Esophagus (tissue), 2 donors: Measurements from ENCODE around the gene GP1BB. TPM values are rescaled to one million over a fixed set of nuclear protein-coding genes. Genes with fewer than 3 reads are reported as not detected.

Experiments
- H3K27ac ChIP-seq, 2 donors: one replicate each; pipeline ENCODE4 v1.5.1; 2013; ENCODE audit warnings: low read depth in 2 of 2, mild to moderate bottlenecking in 2 of 2, inconsistent platforms in 1 of 2, low read length in 1 of 2, moderate library complexity in 1 of 2
- H3K27me3 ChIP-seq, 2 donors: one replicate each; pipeline ENCODE4 v1.6.1; 2013; ENCODE audit warnings: low read length in 2 of 2, control low read depth in 1 of 2, mild to moderate bottlenecking in 1 of 2; ENCODE audit not compliant: insufficient read depth in 2 of 2, control insufficient read depth in 1 of 2
- H3K36me3 ChIP-seq, 2 donors: one replicate each; pipeline ENCODE4 v1.6.1; 2013; ENCODE audit warnings: low read length in 1 of 2; ENCODE audit not compliant: control insufficient read depth in 2 of 2, insufficient read depth in 2 of 2
- H3K4me1 ChIP-seq, 2 donors: one replicate each; pipeline ENCODE4 v1.6.1; 2013; ENCODE audit warnings: low read length in 1 of 2; ENCODE audit not compliant: control insufficient read depth in 2 of 2, insufficient read depth in 2 of 2
- H3K4me3 ChIP-seq, 2 donors: one replicate each; pipeline ENCODE4 v1.5.1; 2013; ENCODE audit warnings: low read length in 2 of 2, mild to moderate bottlenecking in 2 of 2, low read depth in 1 of 2, moderate library complexity in 1 of 2
- H3K9me3 ChIP-seq, 2 donors: one replicate each; pipeline ENCODE4 v1.6.1; 2013; ENCODE audit warnings: mild to moderate bottlenecking in 2 of 2, low read depth in 1 of 2, low read length in 1 of 2, moderate library complexity in 1 of 2; ENCODE audit not compliant: control insufficient read depth in 2 of 2, insufficient read depth in 1 of 2
- WGBS, 2 donors: extraction: QIAGEN DNeasy Blood & Tissue Kit; methylation state at CpG; one replicate each; pipeline ENCODE4 v1.1.7; 2013; 5-methylcytosine and 5-hydroxymethylcytosine counted together
- polyA plus RNA-seq, 2 donors: library from polyadenylated mRNA; stranded (reverse); fragments of 200-250 nt; gene quantifications; one replicate each; pipeline ENCODE4 v1.2.3, GENCODE V29; 2013
- donor health status: healthy with polysubstance abuse.
- donor health status: Bipolar disorder and iron deficiency.

Gene GP1BB
- polyA plus RNA-seq, 2 donors, result 7.6 to 9.0 TPM

DNA sequence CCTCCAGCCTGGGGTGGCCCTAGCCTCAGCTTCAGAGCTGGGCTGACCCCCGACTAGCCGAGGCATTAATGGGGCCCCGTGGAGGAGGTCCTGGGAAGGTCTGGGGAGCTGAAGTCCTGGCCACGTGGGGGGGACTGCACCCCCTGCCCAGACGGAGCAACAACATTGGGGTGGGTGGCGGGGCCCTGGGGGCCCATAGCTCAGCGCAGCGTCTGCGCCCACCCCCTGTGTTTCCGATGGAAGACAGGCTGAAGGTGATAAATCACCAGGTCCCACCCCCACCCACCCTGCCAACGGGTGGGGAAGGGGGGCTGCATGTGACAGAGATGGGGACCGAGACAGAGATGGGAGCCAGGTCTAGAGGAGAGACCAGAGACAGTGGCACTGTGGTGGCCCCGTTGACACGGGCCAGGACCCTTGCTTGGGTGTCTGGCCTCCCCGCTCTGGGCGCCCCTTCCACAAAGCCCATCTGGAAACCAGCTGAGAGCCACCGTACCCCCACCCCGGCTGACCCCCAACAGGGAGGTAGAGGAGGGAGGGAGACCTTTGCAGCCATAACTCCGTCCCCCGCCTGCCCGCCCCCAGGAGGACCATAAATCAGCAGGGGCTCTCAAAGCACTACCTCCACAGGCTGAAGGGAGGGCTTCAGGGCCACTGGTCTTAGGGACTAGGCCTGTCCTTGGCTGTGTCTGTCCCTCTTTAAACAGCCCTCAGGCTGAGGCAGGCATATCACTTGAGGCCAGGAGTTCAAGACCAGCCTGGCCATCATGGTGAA, 8.2 kb downstream of the GP1BB start:
- H3K9me3 ChIP-seq, result no peaks in the 10 kb centered on the region
- no peak overlapping the region for H3K4me3 ChIP-seq
- WGBS, 2 donors, result 65 to 69% methylated on average over 21 of the region's 21 CpGs
- H3K36me3 ChIP-seq, result no peaks in the 10 kb centered on the region
- H3K4me1 ChIP-seq, result no peaks in the 10 kb centered on the region
- H3K27ac ChIP-seq, result no peak overlapping the region
- H3K27me3 ChIP-seq, result no peaks in the 10 kb centered on the region

DNA sequence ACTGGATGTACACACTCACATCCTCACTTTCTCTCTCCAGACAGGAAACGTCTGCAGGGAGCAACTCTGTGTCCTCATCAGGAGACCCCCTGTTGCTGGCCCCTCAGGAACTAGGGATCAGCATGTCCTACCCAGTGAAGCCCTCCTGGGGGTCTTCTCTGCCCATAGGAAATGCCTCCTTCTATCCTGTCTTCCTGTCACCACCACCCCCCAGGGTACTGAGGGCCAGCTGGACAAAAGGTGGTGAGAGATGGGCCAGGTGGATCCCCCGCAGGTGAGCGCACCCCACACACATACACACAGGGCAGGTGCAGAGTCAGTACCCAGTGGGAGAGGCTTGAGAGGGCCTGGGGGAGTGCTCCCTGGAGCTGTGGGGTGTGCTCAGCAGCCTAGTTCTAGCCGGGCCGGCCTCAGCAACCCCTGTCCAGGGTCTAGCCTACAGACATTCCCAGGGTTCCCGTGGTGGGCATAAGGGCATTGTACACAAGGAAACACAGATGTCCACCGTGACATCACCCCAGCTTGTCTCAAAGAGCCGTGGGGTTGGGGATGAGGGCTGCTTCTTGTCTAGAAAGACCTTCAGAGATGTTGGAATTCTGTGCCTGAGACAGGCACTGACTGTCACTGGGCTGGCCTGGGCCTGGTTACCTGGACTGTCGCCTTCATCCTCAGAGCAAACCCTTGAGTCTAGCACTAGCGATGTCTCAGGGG, 9.2 kb downstream of the GP1BB start:
- H3K9me3 ChIP-seq, result no peaks in the 10 kb centered on the region
- no peaks in the 10 kb centered on the region for H3K4me1 ChIP-seq
- WGBS, 2 donors, result 87 to 89% methylated on average over 10 of the region's 10 CpGs
- H3K36me3 ChIP-seq, result no peaks in the 10 kb centered on the region
- no peak overlapping the region for H3K27ac ChIP-seq
- H3K27me3 ChIP-seq, result no peaks in the 10 kb centered on the region
- H3K4me3 ChIP-seq, result no peak overlapping the region

DNA sequence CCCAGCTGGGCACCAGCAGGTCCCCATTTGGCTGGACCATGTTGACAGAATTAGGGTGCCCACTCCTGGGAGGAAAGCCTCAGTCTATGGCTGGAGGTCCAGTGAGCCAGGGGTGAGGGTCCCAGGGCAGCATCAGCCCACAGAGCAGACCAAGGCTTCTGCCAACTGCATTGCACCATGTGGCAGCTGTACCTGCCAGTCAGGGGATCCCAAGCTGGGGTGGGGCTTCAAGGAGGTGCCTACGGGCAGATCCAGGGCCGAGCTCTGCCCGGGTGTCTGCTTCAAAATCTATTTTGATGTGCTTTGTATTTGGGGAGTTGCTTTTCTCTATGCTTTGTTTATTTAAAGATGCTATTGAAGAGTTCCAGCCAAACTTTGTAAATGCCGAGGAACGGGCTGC, 10.4 kb downstream of the GP1BB start:
- Histone ChIP-seq H3K9me3 (no peaks in the 10 kb centered on the region), H3K36me3 (no peaks in the 10 kb centered on the region), H3K27ac (no peak overlapping the region), H3K4me3 (no peak overlapping the region), H3K27me3 (no peaks in the 10 kb centered on the region), H3K4me1 (no peaks in the 10 kb centered on the region)
- 31 to 67% methylated on average over 5 of the region's 5 CpGs for WGBS, 2 donors

DNA sequence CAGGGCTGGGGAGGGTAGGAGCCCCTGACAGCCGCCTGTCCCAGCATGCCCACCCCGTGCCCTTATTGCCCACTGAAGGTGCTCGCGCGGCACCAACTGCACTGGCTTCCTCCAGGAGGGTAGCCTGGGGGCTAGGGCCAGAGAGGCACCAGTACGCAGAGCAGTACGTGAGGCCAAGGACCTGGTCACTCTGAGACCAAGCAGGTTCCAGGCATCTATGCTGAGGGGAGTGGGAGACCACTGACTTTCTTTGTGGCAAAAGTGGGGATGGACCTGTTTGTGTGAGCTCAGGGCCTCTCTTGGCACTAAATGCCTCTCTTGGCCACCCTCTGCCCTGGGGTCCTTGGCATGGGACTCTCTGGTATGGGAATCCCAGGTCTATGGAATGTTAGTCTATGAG, 10.8 kb downstream of the GP1BB start:
- H3K36me3 ChIP-seq, result no peaks in the 10 kb centered on the region
- H3K27me3 ChIP-seq, result no peaks in the 10 kb centered on the region
- no peaks in the 10 kb centered on the region for H3K9me3 ChIP-seq
- no peaks in the 10 kb centered on the region for H3K4me1 ChIP-seq
- WGBS, 2 donors, result 80 to 87% methylated on average over 7 of the region's 7 CpGs
- H3K4me3 ChIP-seq, result no peak overlapping the region
- no peak overlapping the region for H3K27ac ChIP-seq

DNA sequence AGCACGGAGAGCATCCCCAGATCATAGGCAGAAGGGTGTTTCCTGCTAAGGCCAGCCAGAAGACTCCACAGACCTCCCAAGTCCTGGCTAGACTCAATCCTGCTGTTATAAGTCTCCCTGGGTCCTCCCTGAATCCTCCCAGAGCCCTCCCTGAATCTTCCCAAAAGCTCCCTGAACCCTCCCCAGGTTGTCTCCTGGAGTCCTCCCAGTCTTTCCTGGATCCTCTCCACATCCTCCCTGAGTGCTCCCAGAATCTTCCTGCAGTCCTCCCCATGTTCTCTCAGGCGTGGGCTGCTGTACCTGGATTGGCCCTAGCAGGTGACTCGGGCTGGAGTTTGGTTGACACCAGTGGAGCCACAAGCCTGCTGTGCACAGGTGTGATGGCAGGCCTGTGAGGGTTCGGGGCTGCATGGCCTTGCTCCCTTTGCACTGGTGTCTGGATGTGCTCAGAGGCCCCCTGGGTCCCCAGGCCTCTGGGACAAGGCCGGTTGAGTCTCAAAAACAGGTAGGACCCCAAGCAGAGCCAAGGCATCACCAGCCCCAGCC, 11.6 kb downstream of the GP1BB start:
- H3K27ac ChIP-seq, result no peak overlapping the region
- 87 to 91% methylated on average over 5 of the region's 5 CpGs for WGBS, 2 donors
- H3K9me3 ChIP-seq, result no peaks in the 10 kb centered on the region
- no peaks in the 10 kb centered on the region for H3K36me3 ChIP-seq
- H3K4me3 ChIP-seq, result no peak overlapping the region
- H3K4me1 ChIP-seq, result peaks cover 0 to 2% of the 10 kb centered on the region in 2 donors
- H3K27me3 ChIP-seq, result no peaks in the 10 kb centered on the region

DNA sequence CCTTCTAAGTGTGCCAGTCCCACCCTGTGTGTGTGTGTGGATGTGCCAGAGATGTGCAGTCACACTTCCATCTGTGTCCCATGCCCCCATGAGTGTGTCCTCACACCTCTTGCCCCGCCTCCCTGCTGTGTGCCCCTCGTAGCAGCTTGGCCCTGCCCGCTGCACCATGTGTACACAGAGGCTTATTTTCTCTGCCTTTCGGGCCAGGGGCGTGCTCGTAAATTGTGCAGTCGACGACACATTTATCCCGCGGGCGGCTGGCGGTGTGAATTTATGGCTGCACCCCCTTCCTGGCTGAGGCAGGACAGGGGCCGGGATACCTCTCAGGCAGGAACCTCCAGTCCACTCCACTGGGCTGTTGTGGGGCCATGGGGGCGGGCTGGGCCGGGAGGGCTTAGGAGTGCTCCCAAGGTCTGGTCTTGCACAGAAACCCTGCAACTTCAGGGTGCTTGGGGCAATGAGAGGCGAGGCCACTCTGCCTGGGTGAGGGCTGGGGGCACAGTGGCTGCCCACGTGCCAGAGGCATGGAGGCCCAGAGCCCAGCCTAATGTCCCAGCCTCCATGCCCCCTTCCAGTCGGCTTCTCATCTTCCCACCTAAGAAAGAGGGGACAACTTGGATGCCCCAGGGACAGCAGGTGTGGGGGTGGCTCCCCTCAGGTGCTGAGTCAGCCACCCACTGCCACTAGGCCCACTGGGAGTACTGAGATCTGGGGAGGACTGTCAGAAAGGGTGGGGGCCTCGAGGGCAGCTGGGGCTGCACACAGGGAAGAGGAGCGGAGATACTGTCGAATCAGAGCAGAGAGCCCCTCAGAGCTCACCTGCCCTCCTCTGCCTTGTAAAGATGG, 12.5 kb downstream of the GP1BB start:
- peaks cover 0 to 2% of the 10 kb centered on the region in 2 donors for H3K4me1 ChIP-seq
- H3K4me3 ChIP-seq, result no peak overlapping the region
- no peaks in the 10 kb centered on the region for H3K9me3 ChIP-seq
- no peak overlapping the region for H3K27ac ChIP-seq
- WGBS, 2 donors, result 81 to 85% methylated on average over 21 of the region's 21 CpGs
- no peaks in the 10 kb centered on the region for H3K27me3 ChIP-seq
- H3K36me3 ChIP-seq, result no peaks in the 10 kb centered on the region

DNA sequence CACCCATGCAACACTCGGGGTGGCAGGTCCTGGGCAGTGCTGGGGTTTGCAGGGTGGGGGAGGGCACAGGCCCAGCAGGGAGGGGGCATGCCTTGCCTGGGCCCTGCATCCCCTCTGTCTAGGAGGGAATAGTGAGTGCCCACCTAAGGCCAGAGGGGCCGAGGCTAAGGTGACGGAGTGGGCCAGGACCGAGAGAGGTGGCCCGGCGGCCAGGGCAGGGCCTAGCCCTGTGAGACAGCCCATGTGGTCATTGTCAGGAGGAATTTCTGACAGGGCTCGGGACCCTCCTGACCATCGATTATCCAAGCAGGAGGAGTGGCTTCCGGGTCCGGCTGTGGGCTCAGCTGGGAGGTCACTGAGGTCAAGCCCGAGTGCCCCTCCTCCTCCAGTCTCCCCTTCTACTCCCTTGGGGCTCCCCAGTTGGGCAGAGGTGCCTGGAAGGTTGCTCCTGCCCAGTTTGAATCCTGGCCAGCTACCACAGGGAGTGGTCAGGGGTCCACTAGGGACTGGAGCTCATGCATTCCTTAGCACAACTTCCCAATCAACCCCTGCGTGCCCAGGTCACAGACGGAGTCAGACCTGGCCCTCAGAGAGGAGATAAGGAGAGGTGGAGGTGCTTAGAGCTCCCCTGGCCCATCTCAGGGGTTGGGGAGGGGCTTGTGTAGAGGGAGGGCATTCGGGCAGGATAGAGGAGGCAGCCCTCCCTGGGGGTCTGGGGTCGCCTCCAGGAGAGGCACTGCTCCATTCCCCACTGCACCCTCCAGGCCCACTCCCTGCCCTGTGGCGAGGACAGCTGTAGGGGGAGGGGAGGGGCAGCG, 14.7 kb downstream of the GP1BB start:
- Histone ChIP-seq H3K27me3 (no peaks in the 10 kb centered on the region), H3K4me1 (peaks cover 0 to 2% of the 10 kb centered on the region in 2 donors), H3K4me3 (no peak overlapping the region), H3K36me3 (no peaks in the 10 kb centered on the region), H3K27ac (no peak overlapping the region), H3K9me3 (no peaks in the 10 kb centered on the region)
- 81 to 83% methylated on average over 14 to 17 of the region's 17 CpGs for WGBS, 2 donors

DNA sequence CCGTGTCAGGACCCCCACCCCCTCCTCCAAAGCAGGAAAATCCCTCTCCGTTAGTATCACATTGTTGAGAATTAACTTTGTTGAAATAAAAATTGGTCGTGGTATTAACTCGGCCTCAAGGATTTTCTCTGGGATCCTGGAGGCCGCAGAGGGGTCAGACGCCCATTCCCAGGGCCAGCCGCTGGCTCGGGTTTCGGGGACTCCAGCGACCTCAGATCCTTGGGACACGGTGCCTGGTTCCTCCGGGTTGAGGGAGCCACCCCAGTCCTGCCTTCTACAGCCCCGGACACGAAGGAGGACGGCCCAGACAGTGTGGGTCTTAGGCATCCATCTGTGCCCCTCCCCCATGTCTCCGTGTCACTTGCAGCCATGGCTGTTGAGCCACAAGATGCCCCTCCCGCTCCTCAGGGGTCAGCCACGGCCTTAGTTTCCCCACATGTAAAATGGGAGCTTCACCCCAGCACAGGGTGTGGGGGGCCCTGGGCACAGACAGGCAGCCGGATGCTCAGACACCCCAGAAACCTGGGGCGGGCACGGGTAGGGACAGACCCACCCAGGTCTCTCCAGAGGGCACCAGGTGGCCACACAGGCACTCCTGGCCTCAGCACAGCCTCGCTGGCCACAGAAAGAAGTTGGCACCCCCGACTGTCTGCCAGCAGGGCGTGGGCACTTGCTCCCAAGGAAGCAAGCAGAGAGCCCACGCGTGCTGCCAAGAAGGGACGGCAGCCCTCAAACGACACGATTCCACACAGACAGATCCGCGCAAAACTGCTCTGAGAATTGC, 15.5 kb downstream of the GP1BB start:
- Histone ChIP-seq H3K27me3 (no peaks in the 10 kb centered on the region), H3K27ac (no peak overlapping the region), H3K4me1 (peaks cover 0 to 2% of the 10 kb centered on the region in 2 donors), H3K9me3 (no peaks in the 10 kb centered on the region), H3K36me3 (no peaks in the 10 kb centered on the region), H3K4me3 (no peak overlapping the region)
- WGBS, 2 donors, result 59% methylated on average over 31 of the region's 31 CpGs
